Activated T-cell treated with anti-CD3 and anti-CD28 coated beads, Interleukin-2, amount 50 U/mL, for 72 hours (primary cell): ENCODE data around the gene PRR35. TPM values are rescaled to one million over a fixed set of nuclear protein-coding genes. Genes with fewer than 3 reads are reported as not detected.
A peak's percentile ranks its signal among the peaks of the same experiment; 100 is the strongest.
"Not testable (repeated sequence)": the region's sequence is repeated elsewhere in the genome, so short reads cannot be mapped to it uniquely, and the experiment has no call there.

Experiments used
- ATAC-seq, 2 donors: fragments of 150-1000 bp; cut with Tn5 transposase; replicated peaks in 1 of 2; 2 replicates each; pipeline ENCODE4 v1.10.0; 2021; ENCODE audit warnings: moderate library complexity in 2 of 2, mild to moderate bottlenecking in 1 of 2
- DNase-seq, 2 donors: peaks; one replicate each; pipeline ENCODE4 v3.0.0; 2021 to 2022; ENCODE audit warnings: mixed read lengths in 1 of 2
- H3K27ac Mint-ChIP-seq: one replicate; pipeline ENCODE4 v1.8.0; 2022; ENCODE audit warnings: mild to moderate bottlenecking, moderate library complexity, mixed read lengths
- H3K27me3 Mint-ChIP-seq: one replicate; pipeline ENCODE4 v1.8.0; 2022; ENCODE audit warnings: low read depth, mixed read lengths
- H3K36me3 Mint-ChIP-seq, 2 donors: one replicate each; pipeline ENCODE4 v1.8.0; 2022; ENCODE audit warnings: mixed read lengths in 2 of 2, mild to moderate bottlenecking in 1 of 2; ENCODE audit not compliant: insufficient read depth in 2 of 2
- H3K4me1 Mint-ChIP-seq: one replicate; pipeline ENCODE4 v1.8.0; 2022; ENCODE audit warnings: low read depth, mixed read lengths
- H3K4me3 Mint-ChIP-seq, 2 donors: one replicate each; pipeline ENCODE4 v1.8.0; 2022; ENCODE audit warnings: mild to moderate bottlenecking in 2 of 2, mixed read lengths in 2 of 2, moderate library complexity in 2 of 2
- H3K9me3 Mint-ChIP-seq, 2 donors: one replicate each; pipeline ENCODE4 v1.8.0; 2022; ENCODE audit warnings: mixed read lengths in 2 of 2
- total RNA-seq, 2 donors: library from RNA; stranded (reverse); gene quantifications; one replicate each; pipeline ENCODE4 v1.2.3, GENCODE V29; 2022

PRR35 gene
- total RNA-seq, 2 donors from 2014 or later: 0.10 TPM; not detected in 1

DNA sequence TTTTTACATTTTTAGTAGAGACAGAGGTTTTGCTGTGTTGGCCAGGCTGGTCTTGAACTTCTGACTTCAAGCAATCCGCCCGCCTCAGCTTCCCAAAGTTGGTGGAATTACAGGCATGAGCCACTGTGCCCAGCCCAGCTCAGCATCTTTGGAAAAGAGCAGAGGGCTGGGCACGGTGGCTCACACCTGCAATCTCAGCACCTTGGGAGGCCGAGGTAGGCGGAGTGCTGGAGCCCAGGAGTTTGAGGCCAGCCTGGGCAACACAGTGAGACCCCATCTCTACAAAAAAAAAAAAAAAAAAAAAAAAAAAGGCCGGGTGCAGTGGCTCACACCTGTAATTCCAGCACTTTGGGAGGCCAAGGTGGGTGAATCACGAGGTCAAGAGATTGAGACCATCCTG, 37.5 kb downstream of the PRR35 start:
- ATAC-seq, H3K27me3 Mint-ChIP-seq, H3K4me3 Mint-ChIP-seq: not testable (repeated sequence)

GRCh38 chr16:598823-599739, 38.9 kb downstream of the PRR35 start:
- peaks cover 27% of the 10 kb centered on the region for H3K4me1 Mint-ChIP-seq
- DNase-seq: no peak
- no peaks in the 10 kb centered on the region for H3K9me3 Mint-ChIP-seq
- H3K4me3 Mint-ChIP-seq: no peak overlapping the region
- H3K27ac Mint-ChIP-seq: no peak overlapping the region
- no peaks in the 10 kb centered on the region for H3K27me3 Mint-ChIP-seq
- peaks cover 0 to 2% of the 10 kb centered on the region in 2 donors for H3K36me3 Mint-ChIP-seq
- no peak for ATAC-seq

More for the DNA sequence above, 37.5 kb downstream of the PRR35 start:
- H3K4me1 Mint-ChIP-seq: peaks cover 30% of the 10 kb centered on the region
- H3K27ac Mint-ChIP-seq, DNase-seq, H3K36me3 Mint-ChIP-seq, H3K9me3 Mint-ChIP-seq: not testable (repeated sequence)

DNA sequence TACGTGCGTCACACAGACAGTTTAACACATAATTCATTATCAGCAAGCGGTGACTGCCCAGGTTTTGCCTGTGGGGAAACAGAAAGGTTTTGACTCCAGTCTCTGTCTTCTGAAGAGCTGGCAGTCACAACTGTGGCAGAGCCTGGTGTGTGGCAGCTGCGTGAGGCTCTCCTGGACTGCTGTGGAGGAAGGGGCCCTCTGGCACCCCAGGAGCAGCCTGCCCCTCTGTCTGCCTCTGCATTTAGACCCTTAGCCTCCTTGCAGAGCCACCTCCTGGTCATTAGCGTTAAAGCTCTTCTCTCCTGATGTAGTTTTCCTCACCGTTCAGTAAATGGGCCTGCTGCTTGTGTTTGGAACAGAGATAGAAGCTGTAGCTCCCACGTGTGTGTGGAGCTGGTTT, 40.6 kb downstream of the PRR35 start:
- no peaks in the 10 kb centered on the region for H3K9me3 Mint-ChIP-seq
- no peaks in the 10 kb centered on the region for H3K27me3 Mint-ChIP-seq
- peak overlapping the region; percentile 46 for H3K27ac Mint-ChIP-seq
- ATAC-seq (no peak), DNase-seq (no peak)
- H3K36me3 Mint-ChIP-seq: peaks cover 2% of the 10 kb centered on the region in 2 donors
- H3K4me3 Mint-ChIP-seq: no peak overlapping the region
- peaks cover 26% of the 10 kb centered on the region for H3K4me1 Mint-ChIP-seq

DNA sequence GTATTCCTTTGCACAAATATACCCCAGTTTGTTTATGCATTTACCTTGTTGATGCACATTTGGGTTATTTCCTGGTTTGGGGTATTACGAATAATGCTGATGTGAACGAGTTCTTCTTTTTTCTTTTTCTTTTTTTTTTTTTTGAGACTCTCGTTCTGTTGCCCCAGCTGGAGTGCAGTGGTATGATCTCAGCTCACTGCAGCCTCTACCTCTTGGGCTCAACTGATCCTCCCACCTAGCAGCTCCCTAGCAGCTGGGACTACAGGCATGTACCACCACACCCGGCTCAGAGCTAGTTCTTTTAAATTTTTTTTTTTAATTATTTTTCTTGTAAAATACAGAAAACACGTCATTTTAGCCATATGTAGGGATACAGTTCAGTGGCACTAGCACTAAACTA, 43.7 kb downstream of the PRR35 start:
- Mint-ChIP-seq H3K27ac (no peak overlapping the region), H3K9me3 (no peaks in the 10 kb centered on the region)

GRCh38 chr16:606656-607307, 46.6 kb downstream of the PRR35 start:
- ATAC-seq: no peak
- Mint-ChIP-seq H3K27ac (no peak overlapping the region), H3K36me3 (peaks cover 0 to 2% of the 10 kb centered on the region in 2 donors)

More for the DNA sequence above, 43.7 kb downstream of the PRR35 start:
- DNase-seq (no peak), ATAC-seq (no peak)
- Mint-ChIP-seq H3K4me3 (no peak overlapping the region), H3K27me3 (no peaks in the 10 kb centered on the region), H3K4me1 (peaks cover 35% of the 10 kb centered on the region), H3K36me3 (peaks cover 0 to 2% of the 10 kb centered on the region in 2 donors)

GRCh38 chr16:608019-608418, 47.8 kb downstream of the PRR35 start:
- Mint-ChIP-seq H3K4me1 (peaks cover 33% of the 10 kb centered on the region), H3K27me3 (no peaks in the 10 kb centered on the region), H3K9me3 (no peaks in the 10 kb centered on the region), H3K27ac (no peak overlapping the region), H3K4me3 (peak overlapping the region in 1 of 2 donors; percentile 37), H3K36me3 (peaks cover 0 to 2% of the 10 kb centered on the region in 2 donors)
- ATAC-seq: peak; percentile 96
- peak; percentile 67 to 72 for DNase-seq

More at GRCh38 chr16:606656-607307, 46.6 kb downstream of the PRR35 start:
- DNase-seq: no peak
- H3K4me3 Mint-ChIP-seq: no peak overlapping the region
- peaks cover 39% of the 10 kb centered on the region for H3K4me1 Mint-ChIP-seq
- H3K9me3 Mint-ChIP-seq: no peaks in the 10 kb centered on the region
- no peaks in the 10 kb centered on the region for H3K27me3 Mint-ChIP-seq

GRCh38 chr16:609316-609715, 49.1 kb downstream of the PRR35 start:
- ATAC-seq: no peak
- Mint-ChIP-seq H3K27ac (no peak overlapping the region), H3K36me3 (peaks cover 0 to 2% of the 10 kb centered on the region in 2 donors), H3K27me3 (no peaks in the 10 kb centered on the region), H3K9me3 (no peaks in the 10 kb centered on the region), H3K4me3 (no peak overlapping the region), H3K4me1 (peaks cover 29% of the 10 kb centered on the region)
- no peak for DNase-seq

GRCh38 chr16:609984-610383, 49.8 kb downstream of the PRR35 start:
- H3K27ac Mint-ChIP-seq: no peak overlapping the region
- H3K27me3 Mint-ChIP-seq: no peaks in the 10 kb centered on the region
- peaks cover 26% of the 10 kb centered on the region for H3K4me1 Mint-ChIP-seq
- H3K9me3 Mint-ChIP-seq: no peaks in the 10 kb centered on the region
- peaks cover 0 to 2% of the 10 kb centered on the region in 2 donors for H3K36me3 Mint-ChIP-seq
- no peak for DNase-seq
- no peak for ATAC-seq
- no peak overlapping the region for H3K4me3 Mint-ChIP-seq

DNA sequence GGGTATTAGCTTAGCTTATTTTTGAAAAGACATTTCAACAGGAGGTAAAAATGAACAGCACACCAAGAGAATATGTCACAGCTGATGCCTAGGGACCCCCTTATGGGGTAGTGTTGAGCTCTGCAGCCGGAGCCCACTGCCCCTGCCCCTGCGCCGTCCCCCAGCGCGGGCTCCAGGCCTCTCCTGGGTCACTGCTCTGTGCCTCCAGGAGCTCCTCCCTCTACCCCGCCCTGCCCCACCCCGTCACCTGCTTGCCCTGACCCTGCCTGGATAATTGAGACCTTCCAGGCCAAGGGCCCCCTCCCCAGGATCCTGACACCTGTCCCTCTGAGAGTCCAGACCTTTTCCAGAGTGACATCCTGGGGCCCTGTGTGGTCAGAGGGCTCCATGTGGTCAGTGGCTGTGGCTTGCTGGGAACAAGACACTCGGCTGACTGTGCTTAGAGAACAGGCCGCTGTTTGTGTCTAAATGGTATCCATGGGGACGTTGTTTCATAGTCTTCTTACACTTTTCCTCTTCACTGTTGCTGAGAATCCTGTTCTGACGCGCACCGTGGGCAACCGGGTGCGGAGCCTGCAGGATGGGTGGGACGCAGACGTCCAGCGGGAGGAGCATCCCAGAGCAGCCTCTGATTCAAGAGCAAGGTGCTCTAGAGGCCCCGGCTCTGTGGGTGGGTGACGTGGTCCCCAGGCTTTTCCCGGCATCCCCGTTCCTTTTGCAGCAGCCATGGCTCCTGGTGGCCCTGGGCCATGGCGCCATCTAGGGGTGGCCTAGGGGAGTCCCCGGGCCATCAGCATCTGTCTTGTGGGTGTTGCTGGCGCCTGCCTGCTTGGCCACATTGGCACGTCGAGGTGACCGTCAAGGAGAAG, 50.6 kb downstream of the PRR35 start:
- H3K9me3 Mint-ChIP-seq: no peaks in the 10 kb centered on the region

GRCh38 chr16:615122-615521, 54.9 kb downstream of the PRR35 start:
- ATAC-seq: no peak
- Mint-ChIP-seq H3K36me3 (no peaks in the 10 kb centered on the region), H3K9me3 (no peaks in the 10 kb centered on the region), H3K4me1 (peaks cover 4% of the 10 kb centered on the region), H3K4me3 (no peak overlapping the region), H3K27me3 (no peaks in the 10 kb centered on the region), H3K27ac (no peak overlapping the region)
- DNase-seq: no peak

More for the DNA sequence above, 50.6 kb downstream of the PRR35 start:
- ATAC-seq (peak; percentile 26 to 45), DNase-seq (peak; percentile 53 to 74)
- Mint-ChIP-seq H3K36me3 (no peaks in the 10 kb centered on the region), H3K27ac (no peak overlapping the region), H3K4me3 (no peak overlapping the region), H3K4me1 (peaks cover 26% of the 10 kb centered on the region), H3K27me3 (no peaks in the 10 kb centered on the region)
